ENCODE data around the gene PRDM5.

Gene PRDM5

DNA sequence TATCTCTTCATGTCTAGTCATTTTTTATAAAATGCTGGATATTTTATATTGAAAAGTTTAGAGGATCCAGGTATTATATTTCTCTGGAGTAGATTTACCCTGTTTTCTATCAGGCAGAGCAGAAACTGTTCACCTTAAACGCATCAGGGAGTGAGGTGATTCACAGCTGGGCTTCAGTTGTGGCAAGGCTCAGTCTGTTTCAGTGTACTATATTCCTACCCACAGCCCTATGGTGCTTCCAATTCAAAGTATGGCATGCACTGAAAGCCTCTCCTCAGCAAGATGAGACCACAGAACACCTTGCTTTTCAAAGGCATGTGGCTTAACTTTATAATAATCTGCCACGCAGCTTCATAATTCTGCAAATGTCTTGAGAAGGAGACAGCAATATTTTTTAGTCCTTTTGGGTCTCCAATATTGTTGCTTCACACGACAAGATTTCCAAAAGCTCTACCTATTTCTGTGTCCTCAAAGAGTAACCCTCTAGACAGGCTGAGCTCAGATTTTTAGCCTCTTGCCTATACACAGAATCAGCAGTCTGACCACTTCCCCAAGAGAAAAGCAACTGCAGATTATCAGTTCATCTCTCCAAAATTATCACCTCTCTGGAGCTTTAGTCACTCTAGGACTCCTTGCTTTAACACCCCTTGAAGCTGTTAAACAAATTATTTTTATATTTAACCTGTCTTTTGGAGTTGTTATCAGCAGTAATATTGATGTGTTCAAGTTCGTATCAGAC is 24.4 kb downstream of the PRDM5 start:
- CTCF ChIA-PET = interaction anchor here (0.6 kb wide), 2 partner anchors 215 to 227 kb away, joined by 3 to 4 read pairs; no protein-coding TSS in a partner anchor
- POLR2A ChIA-PET (ENCODE audit: low non-redundant PET) = no interaction called here
- no peak for DNase-seq (ENCODE audit: low spot score)
- TF ChIP-seq, protein P1, sequence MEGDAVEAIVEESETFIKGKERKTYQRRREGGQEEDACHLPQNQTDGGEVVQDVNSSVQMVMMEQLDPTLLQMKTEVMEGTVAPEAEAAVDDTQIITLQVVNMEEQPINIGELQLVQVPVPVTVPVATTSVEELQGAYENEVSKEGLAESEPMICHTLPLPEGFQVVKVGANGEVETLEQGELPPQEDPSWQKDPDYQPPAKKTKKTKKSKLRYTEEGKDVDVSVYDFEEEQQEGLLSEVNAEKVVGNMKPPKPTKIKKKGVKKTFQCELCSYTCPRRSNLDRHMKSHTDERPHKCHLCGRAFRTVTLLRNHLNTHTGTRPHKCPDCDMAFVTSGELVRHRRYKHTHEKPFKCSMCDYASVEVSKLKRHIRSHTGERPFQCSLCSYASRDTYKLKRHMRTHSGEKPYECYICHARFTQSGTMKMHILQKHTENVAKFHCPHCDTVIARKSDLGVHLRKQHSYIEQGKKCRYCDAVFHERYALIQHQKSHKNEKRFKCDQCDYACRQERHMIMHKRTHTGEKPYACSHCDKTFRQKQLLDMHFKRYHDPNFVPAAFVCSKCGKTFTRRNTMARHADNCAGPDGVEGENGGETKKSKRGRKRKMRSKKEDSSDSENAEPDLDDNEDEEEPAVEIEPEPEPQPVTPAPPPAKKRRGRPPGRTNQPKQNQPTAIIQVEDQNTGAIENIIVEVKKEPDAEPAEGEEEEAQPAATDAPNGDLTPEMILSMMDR (conservative IDR thresholded peaks at IDR 0.05; ENCODE audit: low read depth) = no peak
- no peak overlapping the region for H3K27ac ChIP-seq

DNA sequence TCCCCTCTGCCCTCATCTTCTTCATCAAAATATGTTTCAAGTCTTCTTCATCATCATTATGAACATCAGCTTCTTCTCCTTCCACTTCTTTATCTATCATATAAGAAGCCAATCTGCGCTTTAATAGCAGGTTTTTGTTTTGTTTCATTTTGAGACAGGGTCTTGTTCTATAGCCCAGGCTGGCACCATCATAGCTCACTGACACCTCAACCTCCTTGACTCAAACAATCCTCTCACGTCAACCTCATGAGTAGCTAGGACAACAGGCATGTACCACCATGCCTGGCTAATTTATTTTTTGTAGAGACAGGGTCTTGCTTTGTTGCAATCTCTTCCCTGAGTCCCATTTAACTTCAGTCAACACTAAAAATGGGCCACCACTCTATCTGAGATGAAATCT is 27.0 kb downstream of the PRDM5 start:
- ChIA-PET CTCF (no interaction called here), POLR2A (ENCODE audit: low non-redundant PET) (no interaction called here)
- no peak overlapping the region for H3K27ac ChIP-seq
- TF ChIP-seq, protein P1 (conservative IDR thresholded peaks at IDR 0.05; ENCODE audit: low read depth) = no peak
- no peak for DNase-seq (ENCODE audit: low spot score)

DNA sequence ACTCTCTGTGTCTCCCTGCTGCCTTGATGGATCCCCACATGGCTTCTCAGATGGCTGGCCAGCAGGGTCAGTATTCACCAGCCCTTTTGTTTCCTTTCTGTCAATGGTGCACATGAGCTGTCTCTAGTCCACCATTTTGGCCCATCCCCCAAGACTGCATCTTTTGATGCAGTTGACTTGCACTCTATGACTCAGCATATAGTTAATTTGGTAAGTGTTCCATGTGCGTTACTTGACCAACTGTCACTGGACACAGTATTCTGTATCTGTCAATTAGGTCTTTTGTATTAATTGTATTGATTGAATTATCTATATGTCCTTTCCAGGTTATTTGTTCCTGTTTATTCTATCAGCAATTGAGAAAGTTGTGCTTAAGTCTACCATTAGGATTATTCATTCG is 29.2 kb downstream of the PRDM5 start:
- DNase-seq (ENCODE audit: low spot score) = no peak
- TF ChIP-seq, protein P1 (conservative IDR thresholded peaks at IDR 0.05; ENCODE audit: low read depth) = no peak
- no peak overlapping the region for H3K27ac ChIP-seq
- ChIA-PET CTCF (no interaction called here), POLR2A (ENCODE audit: low non-redundant PET) (interaction anchor here (0.6 kb wide), 1 partner anchor 202 kb away, joined by 3 read pairs; no protein-coding TSS in a partner anchor)

DNA sequence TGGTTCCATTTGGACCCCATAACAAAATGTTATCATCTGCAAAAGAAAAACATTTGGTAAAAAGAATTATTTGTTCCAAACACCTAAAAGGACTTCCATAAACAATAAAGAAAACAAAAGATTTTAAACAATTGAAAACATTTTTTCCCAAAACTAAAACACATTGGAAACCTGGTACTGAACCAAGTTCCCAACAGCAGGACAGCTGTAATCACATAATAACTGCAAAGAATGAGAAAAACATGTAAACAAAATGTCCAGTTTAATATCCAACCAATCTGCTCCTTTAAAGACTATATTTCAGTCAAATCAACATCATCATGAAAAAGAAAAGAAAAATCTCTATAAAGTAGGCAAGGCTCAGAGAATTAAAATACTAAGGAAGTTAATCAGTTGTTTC is 36.3 kb downstream of the PRDM5 start:
- TF ChIP-seq, protein P1 (conservative IDR thresholded peaks at IDR 0.05; ENCODE audit: low read depth) = no peak
- no peak for DNase-seq (ENCODE audit: low spot score)
- CTCF ChIA-PET = interaction anchor here (0.7 kb wide), 1 partner anchor 114 kb away, joined by 3 read pairs; no protein-coding TSS in a partner anchor
- no peak overlapping the region for H3K27ac ChIP-seq
- POLR2A ChIA-PET (ENCODE audit: low non-redundant PET) = no interaction called here

DNA sequence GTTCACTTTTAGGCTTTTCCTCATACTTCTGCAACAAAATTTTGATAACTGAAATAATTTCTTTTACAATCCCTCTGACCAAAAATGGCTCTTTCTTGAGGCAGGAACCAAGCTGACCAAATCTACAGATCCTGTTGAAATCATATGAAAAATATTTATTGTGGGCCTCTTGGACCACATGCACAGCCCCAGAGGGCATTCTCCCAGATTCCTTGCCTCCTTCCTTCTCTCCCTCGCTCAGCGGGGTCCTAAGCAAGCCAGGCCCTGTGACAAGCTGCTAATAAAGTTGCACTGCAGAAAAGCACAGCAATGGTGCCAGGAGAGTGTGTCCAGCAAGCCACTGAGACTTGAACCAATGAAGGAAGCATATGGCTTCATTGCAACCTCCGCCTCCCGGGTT is 40.7 kb downstream of the PRDM5 start:
- TF ChIP-seq, protein P1 (conservative IDR thresholded peaks at IDR 0.05; ENCODE audit: low read depth) = no peak
- DNase-seq (ENCODE audit: low spot score) = no peak
- CTCF ChIA-PET = no interaction called here
- no peak overlapping the region for H3K27ac ChIP-seq
- POLR2A ChIA-PET (ENCODE audit: low non-redundant PET) = no interaction called here

DNA sequence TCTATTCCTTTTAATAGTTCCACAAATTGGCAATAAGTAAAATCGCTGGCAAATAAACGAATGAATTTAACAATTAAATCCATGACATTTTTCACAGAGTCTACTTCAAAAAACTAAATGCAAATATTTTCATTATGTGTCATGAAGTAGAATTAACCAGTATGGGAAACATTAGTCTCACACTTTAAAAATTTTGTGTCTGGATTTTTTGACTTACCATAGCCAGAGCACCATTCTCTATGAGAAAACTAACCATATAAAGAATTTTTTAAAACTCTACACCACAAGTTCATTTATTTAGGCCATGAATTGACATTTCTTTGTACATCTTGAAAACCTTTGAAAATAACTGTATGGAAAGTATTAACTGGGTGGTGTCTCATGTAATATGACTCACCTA is 41.2 kb downstream of the PRDM5 start:
- no peak overlapping the region for H3K27ac ChIP-seq
- DNase-seq (ENCODE audit: low spot score) = no peak
- POLR2A ChIA-PET (ENCODE audit: low non-redundant PET) = no interaction called here
- CTCF ChIA-PET = no interaction called here
- TF ChIP-seq, protein P1 (conservative IDR thresholded peaks at IDR 0.05; ENCODE audit: low read depth) = no peak

All from RWPE1 (cell line).